HG03060 (cell line): ENCODE results near the gene ACADSB.
A peak's percentile ranks its signal among the peaks of the same experiment; 100 is the strongest.

Source experiments
- ATAC-seq: cut with Tn5 transposase; IDR thresholded peaks from one replicate; pipeline ENCODE4 v1.9.1; 2021; ENCODE audit warnings: low read depth, moderate number of reproducible peaks; ENCODE audit not compliant: unreplicated experiment

ACADSB gene

GRCh38 chr10:123008355-123009104, at the start of gene ACADSB, which contains the start of gene IKZF5:
Gene ACADSB, plus strand, starts transcription at chr10:123009006. Its CDS starts 24 bp downstream, at chr10:123009030.
Gene IKZF5, minus strand, starts transcription at chr10:123008795. Its CDS starts 10,170 bp downstream, at chr10:122998625.
- peak; percentile 58 for ATAC-seq

DNA sequence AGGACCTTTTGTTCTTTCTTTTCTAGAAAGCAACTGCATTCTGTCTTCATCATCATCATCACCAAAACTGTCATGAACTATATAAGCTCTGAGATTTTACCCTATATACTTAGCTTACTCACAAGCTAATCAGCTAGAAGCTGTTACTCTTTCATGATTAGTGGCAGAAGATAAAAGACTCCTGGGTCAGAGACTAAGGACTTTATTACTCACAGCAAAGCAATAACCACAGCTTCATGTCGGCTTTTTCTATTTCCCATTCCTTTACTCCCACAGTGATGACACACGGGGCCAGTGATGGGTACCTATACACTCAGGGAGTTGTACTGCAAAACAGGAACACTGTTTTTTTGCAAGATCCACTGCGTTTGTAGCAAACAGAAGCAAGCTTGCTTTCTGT, 46.4 kb upstream of the ACADSB start:
- no peak for ATAC-seq

DNA sequence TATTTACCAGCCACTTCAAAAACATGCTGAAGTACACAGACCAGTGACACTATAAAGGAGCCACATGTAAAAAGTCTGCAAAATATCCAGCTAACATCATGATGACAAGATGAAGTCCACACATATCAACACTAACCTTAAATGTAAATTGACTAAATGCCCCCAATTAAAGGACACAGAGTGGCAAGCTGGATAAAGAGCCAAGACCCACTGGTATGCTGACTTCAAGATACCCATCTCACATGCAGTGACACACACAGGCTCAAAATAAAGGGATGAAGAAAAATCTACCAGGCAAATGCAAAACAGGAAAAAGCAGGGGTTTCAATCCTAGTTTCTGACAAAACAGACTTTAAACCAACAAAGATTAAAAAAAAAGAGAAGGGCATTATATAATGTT, 41.9 kb upstream of the ACADSB start:
- no peak for ATAC-seq

DNA sequence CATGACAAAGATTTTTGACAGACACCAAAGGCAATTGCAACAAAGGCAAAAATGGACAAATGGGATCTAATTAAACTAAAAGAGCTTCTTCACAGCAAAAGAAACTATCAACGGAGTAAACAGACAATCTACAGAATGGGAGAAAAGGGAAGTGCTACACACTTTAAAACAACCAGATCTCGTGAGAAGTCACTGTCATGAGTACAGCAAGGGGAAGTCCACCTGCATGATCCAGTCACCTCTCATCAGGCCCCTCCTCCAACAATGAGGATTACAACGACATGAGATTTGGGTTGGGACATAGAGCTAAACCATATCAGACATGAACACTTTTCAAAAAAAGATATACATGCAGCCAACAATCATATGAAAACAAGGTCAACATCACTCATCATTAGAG, 40.1 kb upstream of the ACADSB start:
- no peak for ATAC-seq

DNA sequence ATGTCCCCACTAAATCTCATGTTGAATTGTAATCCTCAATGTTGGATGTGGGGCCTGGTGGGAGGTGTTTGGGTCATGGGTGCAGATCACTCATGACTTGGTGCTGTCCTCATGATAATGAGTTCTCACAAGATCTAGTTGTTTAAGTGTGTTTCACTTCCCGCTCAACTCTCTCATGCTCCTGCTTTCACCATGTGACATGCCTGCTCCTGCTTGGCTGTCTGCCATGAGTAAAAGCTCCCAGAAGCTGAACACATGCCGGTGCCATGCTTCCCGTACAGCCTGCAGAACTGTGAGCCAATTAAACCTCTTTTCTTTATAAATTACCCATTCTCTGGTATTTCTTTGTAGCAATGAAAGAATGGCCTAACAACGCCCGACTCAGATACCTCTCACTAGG, 34.8 kb upstream of the ACADSB start:
- ATAC-seq: no peak

DNA sequence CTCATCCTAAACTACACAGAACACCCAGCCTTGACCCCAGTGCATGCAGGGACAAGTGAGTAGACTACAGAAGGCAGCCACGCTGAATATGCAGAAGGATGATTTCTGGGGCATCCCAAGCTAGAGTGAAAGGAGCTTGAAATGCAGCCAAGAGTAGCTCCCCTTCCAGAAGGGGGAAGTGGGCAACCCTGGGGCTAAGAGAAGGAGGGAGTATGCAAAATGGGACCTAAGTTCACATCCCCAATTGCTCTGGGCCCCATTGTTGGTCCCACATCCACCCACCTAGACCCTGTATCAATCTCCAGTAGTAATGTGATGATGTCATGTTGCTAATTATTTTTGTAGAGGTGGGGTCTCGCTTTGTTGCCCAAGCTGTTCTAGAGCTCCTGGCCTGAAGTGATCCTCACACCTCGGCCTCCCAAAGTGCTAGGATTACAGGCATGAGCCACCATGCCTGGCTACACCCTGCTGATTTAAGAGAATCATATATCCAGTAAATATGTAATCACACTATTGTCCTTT, 34.2 kb upstream of the ACADSB start:
- ATAC-seq: no peak

GRCh38 chr10:122980209-122981065, 28.4 kb upstream of the ACADSB start, which contains the start of gene PSTK:
Gene PSTK, plus strand, starts transcription at chr10:122980401. Its CDS starts 79 bp downstream, at chr10:122980480.
- peak; percentile 62 for ATAC-seq

- ATAC-seq: no peak
Observed at GRCh38 chr10:122981066-122981464, 27.7 kb upstream of the ACADSB start.

- no peak for ATAC-seq
Observed at GRCh38 chr10:122983898-122984297, 24.9 kb upstream of the ACADSB start.

DNA sequence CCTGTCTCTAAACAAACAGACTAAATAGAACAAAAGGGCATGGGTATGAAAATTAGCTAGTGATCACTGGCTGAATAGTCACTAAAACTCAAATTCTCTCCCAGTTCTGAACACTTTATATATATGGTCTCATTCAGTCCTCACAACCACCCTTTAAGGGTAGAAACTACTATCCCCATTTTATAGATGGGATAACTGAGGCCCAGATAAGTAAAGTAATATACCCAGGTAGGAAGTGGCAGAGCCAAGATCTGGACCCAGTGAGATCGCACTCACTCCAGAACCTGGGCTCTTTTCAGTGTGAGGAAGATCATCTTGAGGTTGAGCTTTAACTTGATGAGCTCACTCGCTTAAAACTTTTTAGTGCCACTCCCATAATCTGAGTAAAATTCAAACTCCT, 24.1 kb upstream of the ACADSB start:
- ATAC-seq: no peak

- no peak for ATAC-seq
Observed at GRCh38 chr10:122986335-122986734, 22.5 kb upstream of the ACADSB start.

DNA sequence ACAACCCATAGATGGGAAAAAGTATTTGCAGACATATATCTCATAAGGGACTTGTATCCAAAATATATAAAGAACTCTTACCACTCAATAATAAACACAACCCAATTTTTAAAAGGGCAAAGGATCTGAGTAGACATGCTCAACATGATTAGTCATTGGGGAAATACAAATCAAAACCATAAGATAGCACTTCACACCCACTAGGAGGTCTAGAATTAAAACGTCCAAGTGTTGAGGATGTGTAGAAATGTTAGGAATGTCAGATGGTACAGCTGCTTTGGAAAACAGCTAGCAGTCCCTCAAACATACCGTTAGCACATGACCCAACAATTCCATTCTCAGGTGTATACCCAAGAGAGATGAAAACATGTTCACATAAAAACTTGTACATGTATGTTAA, 20.3 kb upstream of the ACADSB start:
- no peak for ATAC-seq

GRCh38 chr10:122990278-122990677, 18.5 kb upstream of the ACADSB start:
- ATAC-seq: no peak

DNA sequence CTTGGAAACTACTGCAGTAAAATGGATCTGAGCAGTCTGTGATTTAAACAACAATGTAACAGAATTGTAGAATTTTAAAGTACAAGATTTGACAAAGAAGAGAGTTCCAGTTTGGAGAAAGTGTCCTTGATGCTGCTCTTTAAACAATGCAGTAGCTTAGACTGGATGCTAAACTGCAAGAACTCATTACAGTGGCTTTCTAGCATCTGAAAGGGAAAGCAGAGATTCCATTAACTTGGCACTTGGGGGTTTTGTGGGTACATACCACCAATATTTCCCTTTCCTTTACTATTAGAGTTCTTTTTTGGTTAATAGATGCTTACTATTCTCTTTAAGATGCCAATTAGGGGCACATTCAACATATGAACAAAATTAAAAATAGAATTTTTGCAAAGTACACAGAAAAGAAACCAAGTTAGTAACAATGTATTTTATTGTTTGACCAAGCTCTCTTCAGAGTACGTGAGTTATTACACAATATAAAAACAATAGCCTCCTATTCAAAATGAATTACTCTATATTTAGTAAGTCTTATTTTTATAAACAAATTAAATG, 16.7 kb upstream of the ACADSB start:
- ATAC-seq: no peak

- ATAC-seq: no peak
Observed at GRCh38 chr10:122993797-122994336, 14.9 kb upstream of the ACADSB start.

DNA sequence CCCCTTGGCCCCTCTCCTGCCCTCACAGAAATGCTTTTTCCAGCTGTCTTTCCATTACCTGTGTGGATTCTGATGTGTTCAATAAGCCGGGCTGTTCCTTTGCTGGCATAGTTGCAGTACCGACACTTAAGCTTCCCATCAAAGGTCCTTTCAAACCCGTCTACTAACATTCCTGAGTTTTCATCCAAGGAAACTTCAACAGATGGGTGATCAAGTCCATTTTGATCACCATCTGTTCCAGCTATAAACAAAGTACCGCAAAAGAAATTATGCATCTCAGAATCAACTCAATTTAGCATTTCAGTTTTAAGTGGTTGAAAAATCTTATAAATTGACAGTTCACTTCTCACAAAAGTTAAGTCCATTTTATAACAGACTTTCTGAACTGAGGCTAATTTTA, 12.9 kb upstream of the ACADSB start:
- ATAC-seq: no peak

GRCh38 chr10:122997864-122998263, 10.9 kb upstream of the ACADSB start:
- no peak for ATAC-seq

GRCh38 chr10:122998360-122998917, 10.4 kb upstream of the ACADSB start:
- ATAC-seq: no peak

- no peak for ATAC-seq
Observed at GRCh38 chr10:122998934-122999333, 9.9 kb upstream of the ACADSB start.

- no peak for ATAC-seq
Observed at GRCh38 chr10:122999347-122999746, 9.5 kb upstream of the ACADSB start.
